NCI-H1048 (cell line): Measurements from ENCODE around the gene TCF15.
"Not testable (repeated sequence)": the region's sequence is repeated elsewhere in the genome, so short reads cannot be mapped to it uniquely, and the experiment has no call there.

Experiments used
- DNase-seq: peaks from one replicate; lab custom pipeline; 2025; lab: John Stamatoyannopoulos, UW

The TCF15 gene

GRCh38 chr20:642013-642397, 31.9 kb upstream of the TCF15 start:
- not testable (repeated sequence) for DNase-seq

GRCh38 chr20:641516-641875, 31.4 kb upstream of the TCF15 start:
- no peak for DNase-seq

GRCh38 chr20:640674-641515, 30.8 kb upstream of the TCF15 start:
- DNase-seq, result no peak

GRCh38 chr20:638579-638978, 28.5 kb upstream of the TCF15 start:
- no peak for DNase-seq

- no peak for DNase-seq
Measured at GRCh38 chr20:637559-637958, 27.4 kb upstream of the TCF15 start.

DNA sequence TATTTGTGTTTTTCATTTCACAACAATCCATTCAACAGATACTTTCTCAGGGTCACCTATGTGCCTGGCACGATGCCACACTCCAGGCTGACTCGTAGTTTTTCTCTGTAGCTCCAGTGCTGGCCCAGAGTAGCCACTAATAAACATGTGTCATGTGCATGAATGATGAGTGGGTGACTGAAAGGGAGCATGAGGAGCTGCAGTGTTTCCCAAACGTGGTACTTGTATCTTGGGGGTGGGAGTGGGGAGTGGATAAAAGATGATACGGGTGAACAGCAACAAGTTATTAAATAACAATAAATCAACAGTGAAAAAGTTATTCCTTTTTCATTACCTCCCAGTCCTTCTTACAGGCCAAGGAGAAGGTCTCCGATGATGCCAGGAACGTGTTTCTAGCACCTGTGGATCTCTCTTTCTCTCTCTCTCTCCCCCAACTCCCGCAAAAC, 25.8 kb upstream of the TCF15 start:
- no peak for DNase-seq

GRCh38 chr20:635028-635892, 25.2 kb upstream of the TCF15 start:
- DNase-seq, result no peak

- no peak for DNase-seq
Measured at GRCh38 chr20:634148-634925, 24.2 kb upstream of the TCF15 start.

GRCh38 chr20:631101-631500, 21.0 kb upstream of the TCF15 start:
- no peak for DNase-seq

- DNase-seq, result no peak
Measured at GRCh38 chr20:626579-626978, 16.5 kb upstream of the TCF15 start.

GRCh38 chr20:625360-625932, 15.3 kb upstream of the TCF15 start:
- no peak for DNase-seq

- no peak for DNase-seq
Measured at GRCh38 chr20:623704-624103, 13.6 kb upstream of the TCF15 start.

GRCh38 chr20:623021-623420, 12.9 kb upstream of the TCF15 start:
- DNase-seq, result no peak

GRCh38 chr20:622161-622560, 12.1 kb upstream of the TCF15 start:
- DNase-seq, result no peak

DNA sequence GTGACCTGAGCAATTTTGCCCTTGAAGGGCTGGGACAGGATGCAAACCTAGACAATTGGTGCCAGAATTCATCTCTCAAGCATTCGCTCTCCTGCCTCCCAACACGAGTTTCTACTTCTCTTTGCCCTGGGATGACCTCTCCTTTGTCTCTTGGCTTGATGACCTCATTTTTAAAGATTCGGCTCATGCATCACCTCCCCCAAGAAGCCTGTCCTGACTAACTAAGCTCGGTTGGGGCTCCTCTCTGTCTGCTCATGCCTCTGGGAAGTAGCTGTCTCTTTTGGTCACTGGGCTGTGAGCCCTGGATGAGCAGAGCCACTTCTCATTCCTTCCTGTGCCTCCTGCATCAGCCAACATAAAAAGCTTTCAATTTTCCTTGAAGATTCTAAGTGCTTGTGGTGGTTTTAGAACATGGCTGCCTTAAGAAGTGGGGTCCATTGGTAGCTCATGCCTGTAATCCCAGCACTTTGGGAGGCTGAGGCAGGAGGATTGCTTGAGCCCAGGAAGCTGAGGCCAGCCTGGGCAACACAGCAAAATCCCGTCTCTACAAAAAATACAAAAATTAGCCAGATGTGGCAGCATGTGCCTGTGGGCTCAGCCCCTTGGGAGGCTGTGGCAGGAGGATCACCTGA, 11.1 kb upstream of the TCF15 start:
- DNase-seq, result no peak

GRCh38 chr20:620246-620645, 10.1 kb upstream of the TCF15 start:
- no peak for DNase-seq

- no peak for DNase-seq
Measured at GRCh38 chr20:618980-619379, 8.9 kb upstream of the TCF15 start.

DNA sequence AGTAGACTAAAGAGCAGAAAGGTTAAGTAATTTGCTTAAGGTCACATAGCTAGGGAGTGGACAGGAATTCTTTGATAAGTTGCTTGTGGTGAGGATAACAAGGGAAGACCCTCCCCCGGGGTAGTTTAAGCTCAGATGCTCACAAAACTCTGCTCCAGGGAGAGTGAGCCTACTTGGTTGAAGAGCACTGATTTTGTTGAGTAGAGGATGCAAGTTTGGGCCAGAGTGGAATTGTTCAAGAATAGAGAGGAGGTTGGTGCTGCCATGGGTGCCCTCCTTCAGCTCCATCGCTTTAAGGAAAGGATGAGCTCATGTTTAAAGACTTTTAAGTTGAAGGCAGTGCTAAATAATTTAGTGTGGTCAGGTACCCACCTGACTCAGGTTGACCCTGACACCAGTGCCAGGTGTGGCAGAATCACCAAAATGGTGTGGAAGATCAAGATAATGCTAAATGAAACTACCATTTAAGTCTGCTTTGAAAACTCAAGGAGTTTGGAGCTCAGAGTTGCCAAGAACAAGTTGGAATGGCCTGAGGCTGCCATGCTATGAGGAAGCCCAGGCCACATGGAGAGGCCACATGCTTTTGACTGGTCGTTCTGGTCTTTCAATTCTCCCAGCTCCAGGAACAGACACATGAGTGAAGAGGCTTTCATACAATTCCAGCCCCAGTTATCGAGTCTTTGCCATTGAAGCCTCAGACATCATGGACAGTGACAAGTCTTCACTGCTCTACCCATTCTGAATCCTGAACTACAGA, 8.0 kb upstream of the TCF15 start:
- no peak for DNase-seq

- no peak for DNase-seq
Measured at GRCh38 chr20:615514-615913, 5.4 kb upstream of the TCF15 start.

- no peak for DNase-seq
Measured at GRCh38 chr20:611843-612185, 1.7 kb upstream of the TCF15 start.
